Neuronal stem cell (in vitro differentiated cells): ENCODE data around the gene KIFC1. TPM values are rescaled to one million over a fixed set of nuclear protein-coding genes. Genes with fewer than 3 reads are reported as not detected.

Source experiments
- DNase-seq: peaks from one replicate; pipeline ENCODE4 v3.0.0-alpha.2; 2013; ENCODE audit warnings: low spot score
- H2AFZ ChIP-seq: one replicate; pipeline ENCODE4 v1.6.1; 2013; ENCODE audit warnings: mild to moderate bottlenecking, low read length, inconsistent platforms
- H2AK5ac ChIP-seq: 2 replicates; pipeline ENCODE4 v1.6.1; 2013; ENCODE audit warnings: low read depth, mild to moderate bottlenecking, inconsistent platforms, low read length, moderate library complexity, mixed read lengths
- H2BK120ac ChIP-seq: 2 replicates; pipeline ENCODE4 v1.6.1; 2013; ENCODE audit warnings: low read depth, mild to moderate bottlenecking, inconsistent platforms, low read length, moderate library complexity, mixed read lengths
- H2BK12ac ChIP-seq: one replicate; pipeline ENCODE4 v1.6.1; 2013; ENCODE audit warnings: low read length, inconsistent platforms
- H2BK15ac ChIP-seq: 2 replicates; pipeline ENCODE4 v1.6.1; 2013; ENCODE audit warnings: mild to moderate bottlenecking, low read length, inconsistent platforms, mixed read lengths
- H2BK5ac ChIP-seq: one replicate; pipeline ENCODE4 v1.6.1; 2013; ENCODE audit warnings: inconsistent platforms, mild to moderate bottlenecking, low read length, moderate library complexity
- H3K14ac ChIP-seq: one replicate; pipeline ENCODE4 v1.6.1; 2013; ENCODE audit warnings: low read length, inconsistent platforms
- H3K18ac ChIP-seq: 2 replicates; pipeline ENCODE4 v1.6.1; 2013; ENCODE audit warnings: low read length, inconsistent platforms
- H3K23ac ChIP-seq: 2 replicates; pipeline ENCODE4 v1.6.1; 2013; ENCODE audit warnings: low read depth, mild to moderate bottlenecking, mixed read lengths, low read length, inconsistent platforms; ENCODE audit not compliant: poor library complexity
- H3K27ac ChIP-seq: replicated peaks from 3 replicates; pipeline ENCODE4 v1.5.1; 2013; ENCODE audit warnings: low read length, inconsistent platforms
- H3K27me3 ChIP-seq, 3 experiments: 2 replicates each; pipeline ENCODE4 v1.6.1; 2013; ENCODE audit warnings: low read length in 3 of 3, mild to moderate bottlenecking in 2 of 3, inconsistent platforms in 1 of 3, low read depth in 1 of 3, mixed read lengths in 1 of 3, moderate library complexity in 1 of 3; ENCODE audit not compliant: control insufficient read depth in 3 of 3, insufficient read depth in 3 of 3
- H3K36me3 ChIP-seq, 2 donors: replicated peaks in 1 of 2; 2 replicates each; pipeline ENCODE4 v1.6.1; 2013; ENCODE audit warnings: low read length in 2 of 2; ENCODE audit not compliant: control insufficient read depth in 2 of 2, insufficient read depth in 2 of 2
- H3K4ac ChIP-seq: 2 replicates; pipeline ENCODE4 v1.6.1; 2013; ENCODE audit warnings: inconsistent platforms, mild to moderate bottlenecking, low read length, moderate library complexity
- H3K4me1 ChIP-seq, 2 donors: 1 replicate in 1 of 2; 2 replicates in 1 of 2; pipeline ENCODE4 v1.6.1; 2013; ENCODE audit warnings: low read length in 2 of 2, low read depth in 1 of 2; ENCODE audit not compliant: control insufficient read depth in 2 of 2, insufficient read depth in 1 of 2
- H3K4me2 ChIP-seq: one replicate; pipeline ENCODE4 v1.6.1; 2013; ENCODE audit warnings: mild to moderate bottlenecking, low read length, inconsistent platforms; ENCODE audit not compliant: insufficient read depth, poor library complexity, severe bottlenecking
- H3K4me3 ChIP-seq, 2 donors: 2 replicates each; pipeline ENCODE4 v1.5.1; 2013; ENCODE audit warnings: low read length in 2 of 2, mild to moderate bottlenecking in 2 of 2, inconsistent platforms in 1 of 2, moderate library complexity in 1 of 2
- H3K79me1 ChIP-seq: one replicate; pipeline ENCODE4 v1.6.1; 2013; ENCODE audit warnings: low read depth, mild to moderate bottlenecking, inconsistent platforms, low read length, moderate library complexity
- H3K9ac ChIP-seq: one replicate; pipeline ENCODE4 v1.6.1; 2013; ENCODE audit warnings: mild to moderate bottlenecking, low read depth, low read length, inconsistent platforms; ENCODE audit not compliant: poor library complexity
- H3K9me3 ChIP-seq, 2 donors: replicated peaks in 1 of 2; 2 replicates each; pipeline versions ENCODE3 to v1.6.1; 2013; ENCODE audit warnings: low read length in 2 of 2, mild to moderate bottlenecking in 2 of 2, inconsistent platforms in 1 of 2, low read depth in 1 of 2, mixed read lengths in 1 of 2, moderate library complexity in 1 of 2; ENCODE audit not compliant: control insufficient read depth in 2 of 2, insufficient read depth in 1 of 2
- H4K8ac ChIP-seq: one replicate; pipeline ENCODE4 v1.6.1; 2013; ENCODE audit warnings: low read depth, mild to moderate bottlenecking, inconsistent platforms, low read length, moderate library complexity
- H4K91ac ChIP-seq: one replicate; pipeline ENCODE4 v1.6.1; 2013; ENCODE audit warnings: low read length, low read depth, mild to moderate bottlenecking, inconsistent platforms; ENCODE audit not compliant: poor library complexity
- WGBS, 2 donors: extraction: QIAGEN DNeasy Blood & Tissue Kit; methylation state at CpG; one replicate each; pipeline ENCODE4 v1.1.7; 2013; ENCODE audit warnings: missing lambda C conversion rate in 2 of 2, mixed read lengths in 1 of 2; ENCODE audit not compliant: insufficient read length in 2 of 2, insufficient replicate concordance in 1 of 2; ENCODE audit errors: extremely low coverage in 2 of 2; 5-methylcytosine and 5-hydroxymethylcytosine counted together
- small RNA-seq: library from polyadenylated mRNA; stranded (forward); fragments of <200 nt; extraction: miRNeasy Mini kit (QIAGEN cat#:217004); gene quantifications from one replicate; pipeline ENCODE3, GENCODE V24; 2013; ENCODE audit not compliant: insufficient read depth

KIFC1 gene

GRCh38 chr6:33458676-33459075, 67.1 kb downstream of the KIFC1 start:
- no peak overlapping the region for H3K9ac ChIP-seq
- no peak overlapping the region for H2AFZ ChIP-seq
- H3K18ac ChIP-seq, result no peak overlapping the region
- no peak for DNase-seq
- H2BK120ac ChIP-seq, result no peak overlapping the region
- no peak overlapping the region for H3K23ac ChIP-seq
- H3K36me3 ChIP-seq, result peaks cover 21 to 28% of the 10 kb centered on the region in 2 donors
- no peaks in the 10 kb centered on the region for H3K9me3 ChIP-seq
- no peak overlapping the region for H3K4ac ChIP-seq
- H2BK5ac ChIP-seq, result no peak overlapping the region
- no peak overlapping the region for H2BK15ac ChIP-seq
- H4K8ac ChIP-seq, result no peak overlapping the region
- H3K27ac ChIP-seq, result no peak overlapping the region
- H3K4me2 ChIP-seq, result no peak overlapping the region
- H3K4me1 ChIP-seq, result peaks cover 6 to 8% of the 10 kb centered on the region in 2 donors
- no peak overlapping the region for H3K4me3 ChIP-seq
- peaks cover 9% of the 10 kb centered on the region for H3K79me1 ChIP-seq
- no CpG with 5 or more reads among the region's 3 CpGs for WGBS, 2 donors
- H2BK12ac ChIP-seq, result no peak overlapping the region
- no peaks in the 10 kb centered on the region for H3K27me3 ChIP-seq
- H3K14ac ChIP-seq, result no peak overlapping the region
- H4K91ac ChIP-seq, result no peak overlapping the region
- no peak overlapping the region for H2AK5ac ChIP-seq

- Histone ChIP-seq H3K27me3 (no peaks in the 10 kb centered on the region), H2BK15ac (no peak overlapping the region), H2BK12ac (no peak overlapping the region), H3K36me3 (peaks cover 21 to 28% of the 10 kb centered on the region in 2 donors), H3K9ac (no peak overlapping the region), H3K79me1 (peaks cover 9% of the 10 kb centered on the region), H3K27ac (no peak overlapping the region), H3K9me3 (no peaks in the 10 kb centered on the region), H2BK5ac (no peak overlapping the region), H3K4me3 (no peak overlapping the region), H2AFZ (no peak overlapping the region), H3K23ac (no peak overlapping the region), H3K4me1 (peaks cover 6 to 7% of the 10 kb centered on the region in 2 donors), H3K4me2 (no peak overlapping the region), H3K14ac (no peak overlapping the region), H2AK5ac (no peak overlapping the region), H3K18ac (no peak overlapping the region), H2BK120ac (no peak overlapping the region), H4K91ac (no peak overlapping the region), H3K4ac (no peak overlapping the region), H4K8ac (no peak overlapping the region)
- no peak for DNase-seq
- no CpG with 5 or more reads among the region's 2 CpGs for WGBS, 2 donors
Observed at GRCh38 chr6:33459226-33459625, 67.6 kb downstream of the KIFC1 start.

Small RNA genes lying within 50 kb of the gene (small RNA-seq; reads per million reads assigned to genes)
- gene RPL35AP4 (not detected), gene ZBTB9 (not detected)
